HG03139 (cell line): ENCODE results near the gene SNAP47.
"Not testable (repeated sequence)": the region's sequence is repeated elsewhere in the genome, so short reads cannot be mapped to it uniquely, and the experiment has no call there.

Experiments used
- ATAC-seq: cut with Tn5 transposase; IDR thresholded peaks from one replicate; pipeline ENCODE4 v1.9.1; 2021; ENCODE audit not compliant: unreplicated experiment

SNAP47 gene, protein sequence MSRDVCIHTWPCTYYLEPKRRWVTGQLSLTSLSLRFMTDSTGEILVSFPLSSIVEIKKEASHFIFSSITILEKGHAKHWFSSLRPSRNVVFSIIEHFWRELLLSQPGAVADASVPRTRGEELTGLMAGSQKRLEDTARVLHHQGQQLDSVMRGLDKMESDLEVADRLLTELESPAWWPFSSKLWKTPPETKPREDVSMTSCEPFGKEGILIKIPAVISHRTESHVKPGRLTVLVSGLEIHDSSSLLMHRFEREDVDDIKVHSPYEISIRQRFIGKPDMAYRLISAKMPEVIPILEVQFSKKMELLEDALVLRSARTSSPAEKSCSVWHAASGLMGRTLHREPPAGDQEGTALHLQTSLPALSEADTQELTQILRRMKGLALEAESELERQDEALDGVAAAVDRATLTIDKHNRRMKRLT

DNA sequence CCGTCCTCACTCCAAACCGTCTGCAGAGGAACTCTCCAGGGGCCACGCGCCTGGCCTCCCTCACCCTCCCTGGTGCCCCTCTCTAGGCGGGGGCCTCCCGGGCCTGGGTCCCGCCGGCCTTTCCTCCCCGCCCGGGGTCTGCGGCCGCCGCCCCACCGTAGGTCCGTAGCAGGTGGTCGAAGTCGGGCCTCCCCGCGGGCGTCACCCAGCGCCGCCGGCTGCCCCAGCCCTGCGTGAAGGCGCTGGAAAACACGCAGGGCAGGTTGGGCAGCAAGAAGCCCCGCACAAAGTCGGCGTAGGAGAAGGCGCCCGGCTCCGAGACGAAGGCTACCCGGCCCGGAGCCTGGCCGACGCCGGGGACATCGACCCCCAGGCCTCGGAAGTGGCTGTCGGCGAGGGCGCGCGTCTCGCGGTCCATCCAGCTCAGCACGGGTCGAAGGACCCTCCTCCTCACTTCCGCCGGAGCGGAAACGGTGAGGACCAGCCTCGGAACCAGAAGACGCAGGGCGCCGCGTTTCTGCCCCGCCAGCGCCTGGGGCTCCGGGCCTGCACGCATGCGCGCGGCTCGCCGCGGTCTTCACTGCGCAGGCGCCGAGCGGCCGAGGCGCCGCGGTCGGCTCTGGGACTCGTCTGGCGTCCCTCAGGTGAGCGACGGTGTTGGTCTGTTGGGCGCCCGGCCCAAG is at the start of gene SNAP47, which contains the start of gene JMJD4:
SNAP47 (plus strand) TSS at position 580 of the 683 bp plus-strand sequence. CDS start 12,302 bp downstream, outside the sequence.
JMJD4 (minus strand) TSS at position 447 of the 683 bp plus-strand sequence; CDS start at position 418, 29 bp downstream.
- peak; percentile 94 for ATAC-seq

DNA sequence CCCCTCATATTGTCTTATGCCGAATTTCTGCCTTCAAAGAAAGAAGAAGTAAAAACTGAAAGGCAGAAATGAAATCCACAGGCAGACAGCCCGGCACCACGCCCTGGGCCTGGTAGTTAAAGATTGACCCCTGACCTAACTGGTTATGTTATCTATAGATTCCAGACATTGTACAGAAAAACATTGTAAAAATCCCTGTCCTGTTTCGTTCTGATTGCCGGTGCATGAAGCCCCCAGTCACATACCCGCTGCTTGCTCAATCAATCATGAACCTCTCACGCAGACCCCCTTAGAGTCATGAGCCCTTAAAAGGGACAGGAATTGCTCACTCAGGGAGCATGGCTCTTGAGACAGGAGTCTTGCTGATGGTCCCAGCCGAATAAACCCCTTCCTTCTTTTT is 49.4 kb upstream of the SNAP47 start:
- ATAC-seq = no peak

DNA sequence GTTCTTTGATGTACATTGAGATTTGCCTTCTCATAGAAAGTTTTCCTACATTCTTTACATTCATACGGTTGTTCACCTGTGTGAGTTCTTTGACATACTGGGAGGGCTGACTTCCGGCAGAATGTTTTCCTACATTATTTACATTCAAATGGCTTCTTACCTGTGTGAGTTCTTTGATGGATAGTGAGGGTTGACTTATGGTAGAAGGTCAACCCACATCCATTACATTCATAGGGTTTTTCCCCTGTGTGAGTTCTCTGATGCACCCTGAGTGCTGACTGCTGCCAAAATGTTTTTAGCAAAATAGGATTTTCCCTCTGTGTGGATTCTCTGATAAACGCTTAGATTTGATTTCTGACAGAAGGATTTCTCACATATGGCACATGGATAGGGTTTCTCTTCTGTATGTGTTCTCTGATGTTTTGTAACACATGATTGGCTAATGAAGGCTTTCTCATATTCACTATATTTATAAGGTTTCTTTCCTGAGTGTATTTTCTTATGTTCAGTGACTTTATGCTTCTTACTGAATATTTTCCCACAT is 37.8 kb upstream of the SNAP47 start:
- no peak for ATAC-seq

DNA sequence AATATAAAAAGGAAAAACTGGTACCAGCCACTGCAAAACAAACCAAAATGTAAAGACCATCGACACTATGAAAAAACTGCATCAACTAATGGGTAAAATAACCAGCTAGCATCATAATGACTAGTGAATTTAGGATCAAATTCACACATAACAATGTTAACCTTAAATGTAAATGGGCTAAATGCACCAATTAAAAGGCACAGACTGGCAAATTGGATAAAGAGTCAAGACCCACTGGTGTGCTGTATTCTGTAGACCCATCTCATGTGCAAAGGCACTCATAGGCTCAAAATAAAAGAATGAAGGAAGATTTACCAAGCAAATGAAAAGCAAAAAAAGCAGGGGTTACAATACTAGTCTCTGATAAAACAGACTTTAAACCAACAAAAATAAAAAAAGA is 33.6 kb upstream of the SNAP47 start:
- ATAC-seq = not testable (repeated sequence)

DNA sequence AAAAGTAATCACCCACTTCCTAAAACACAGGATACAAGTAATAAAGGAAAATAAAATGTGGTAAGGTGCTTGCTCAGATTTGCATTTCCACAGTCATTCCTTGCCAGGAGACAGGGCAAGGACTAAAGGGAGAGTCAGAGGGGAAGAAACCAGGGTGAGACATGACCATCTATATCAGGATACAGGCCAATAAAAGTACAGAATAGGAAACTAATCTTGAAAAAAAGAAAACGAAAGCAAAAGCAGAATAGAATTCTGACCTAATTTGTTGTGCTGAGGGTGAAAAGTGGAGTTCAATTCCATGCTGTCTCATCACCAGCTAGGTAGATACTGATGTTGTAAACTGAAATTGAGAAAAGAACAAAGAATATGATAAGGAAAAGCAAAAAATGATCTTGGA is 27.4 kb upstream of the SNAP47 start:
- ATAC-seq = no peak

DNA sequence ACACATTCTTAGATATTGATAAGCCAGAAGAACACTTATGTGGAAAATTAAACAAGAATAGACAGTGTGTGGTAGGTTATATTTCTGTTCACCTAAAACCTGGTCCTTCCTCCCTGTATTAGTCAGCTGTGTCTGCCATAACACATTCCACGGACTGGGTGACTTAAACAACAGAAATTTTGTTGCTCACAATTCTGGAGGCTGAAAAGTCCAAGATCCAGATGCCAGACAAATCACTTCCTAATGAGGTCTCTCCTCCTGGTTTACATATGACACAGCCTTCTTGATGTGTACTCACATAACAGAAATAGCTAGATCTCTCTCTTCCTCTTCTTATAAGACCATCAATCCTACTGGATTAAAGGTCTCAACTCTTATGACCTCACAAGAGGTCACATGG is 25.8 kb upstream of the SNAP47 start:
- ATAC-seq = no peak

DNA sequence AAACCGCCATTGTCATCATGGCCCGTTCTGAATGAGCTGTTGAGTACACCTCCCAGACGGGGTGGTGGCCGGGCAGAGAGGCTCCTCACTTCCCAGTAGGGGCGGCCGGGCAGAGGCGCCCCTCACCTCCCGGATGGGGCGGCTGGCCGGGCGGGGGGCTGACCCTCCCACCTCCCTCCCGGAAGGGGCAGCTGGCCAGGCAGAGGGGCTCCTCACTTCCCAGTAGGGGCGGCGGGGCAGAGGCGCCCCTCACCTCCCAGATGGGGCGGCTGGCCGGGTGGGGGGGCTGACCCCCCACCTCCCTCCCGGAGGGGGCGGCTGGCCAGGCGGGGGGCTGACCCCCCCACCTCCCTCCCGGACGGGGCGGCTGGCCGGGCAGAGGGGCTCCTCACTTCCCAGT is 24.8 kb upstream of the SNAP47 start:
- not testable (repeated sequence) for ATAC-seq

DNA sequence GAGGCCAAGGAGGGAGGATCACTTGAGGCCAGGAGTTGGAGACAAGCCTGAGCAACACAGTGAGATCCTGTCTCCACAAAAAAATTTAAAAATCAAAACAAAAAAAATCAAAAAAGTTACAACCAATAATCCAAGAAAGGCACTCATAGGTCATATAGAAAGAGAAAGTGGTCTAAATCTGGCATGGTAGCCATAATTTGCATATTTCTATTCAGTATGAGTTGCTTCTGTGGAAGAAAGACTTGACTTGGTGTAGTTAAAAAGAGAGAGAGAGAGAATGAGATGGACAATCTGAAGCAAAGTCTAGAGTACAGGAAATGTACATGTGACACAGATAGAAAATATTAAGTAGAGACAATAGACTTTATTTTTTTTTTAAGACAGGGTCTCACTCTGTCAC is 22.6 kb upstream of the SNAP47 start:
- peak; percentile 63 for ATAC-seq

DNA sequence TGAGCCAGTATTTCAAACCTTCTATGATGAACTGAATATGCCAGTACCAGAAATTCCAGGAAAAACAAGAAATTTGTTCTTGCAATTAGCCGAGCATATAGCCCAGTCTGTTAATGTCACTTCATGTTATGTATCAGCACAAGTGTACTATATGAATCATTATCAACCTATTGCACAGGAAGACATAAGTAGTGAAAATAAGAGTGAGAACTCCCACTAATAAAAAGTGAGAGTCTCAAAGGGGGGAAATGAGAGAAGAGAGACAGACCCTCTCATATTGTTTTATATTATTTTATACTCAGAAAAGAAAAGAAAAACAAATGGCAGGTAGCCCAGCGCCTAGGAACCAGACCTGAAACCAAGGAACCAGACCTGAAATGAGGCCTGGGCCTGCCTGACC is 16.3 kb upstream of the SNAP47 start:
- no peak for ATAC-seq

DNA sequence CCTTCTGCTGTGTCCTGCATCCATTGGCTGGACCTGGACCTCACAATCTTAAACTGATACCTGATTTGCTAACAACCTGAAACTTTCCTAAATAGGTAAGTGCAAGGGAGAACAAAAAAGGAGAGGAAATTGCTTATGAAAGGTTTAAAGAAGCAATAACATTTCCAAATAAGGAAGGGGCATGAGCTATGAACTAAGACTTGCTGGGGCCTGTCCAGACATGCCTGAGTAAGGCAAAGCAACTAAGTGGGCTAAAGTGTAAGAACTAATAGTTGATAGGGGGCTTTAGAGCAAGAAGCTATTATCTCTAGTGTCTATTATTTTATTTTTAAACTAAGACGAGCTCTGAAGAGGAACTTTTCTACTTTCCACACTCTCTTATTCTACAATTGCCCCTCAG is 11.8 kb upstream of the SNAP47 start:
- no peak for ATAC-seq

DNA sequence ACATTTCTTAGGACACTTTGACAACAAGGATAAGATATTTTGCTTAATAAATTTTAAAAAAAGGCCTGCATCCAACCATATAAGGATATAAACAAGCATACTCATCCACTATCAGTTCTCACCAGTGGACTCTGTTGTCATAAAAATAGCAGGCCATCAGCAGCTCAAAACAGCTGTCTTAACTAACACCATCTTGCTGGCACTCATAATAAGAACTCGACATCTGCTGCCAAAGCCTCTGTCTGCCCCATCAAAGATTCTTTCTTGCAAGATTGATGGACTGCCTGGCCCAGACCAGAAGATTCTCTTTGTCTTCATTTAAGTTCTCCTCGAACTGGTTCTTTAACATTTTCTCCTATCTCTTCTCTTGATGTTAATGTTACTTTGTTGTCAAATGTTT is 10.2 kb upstream of the SNAP47 start:
- no peak for ATAC-seq

DNA sequence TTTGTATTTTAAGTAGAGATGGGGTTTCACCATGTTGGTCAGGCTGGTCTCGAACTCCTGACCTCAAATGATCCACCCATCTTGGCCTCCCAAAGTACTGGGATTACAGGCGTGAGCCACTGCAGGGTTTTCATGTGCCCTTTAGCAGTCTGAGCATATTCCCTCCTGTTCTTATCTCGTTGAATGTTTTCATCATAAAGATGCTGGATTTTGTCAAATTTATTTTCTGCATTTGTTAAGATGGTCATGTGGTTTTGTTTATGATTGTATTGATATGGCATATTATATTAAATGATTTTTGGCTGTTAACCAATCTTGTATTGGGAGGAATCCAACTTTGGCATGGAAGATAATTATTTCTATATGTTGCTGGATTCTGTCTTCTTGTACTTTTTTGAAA is 8.9 kb upstream of the SNAP47 start:
- ATAC-seq = no peak

DNA sequence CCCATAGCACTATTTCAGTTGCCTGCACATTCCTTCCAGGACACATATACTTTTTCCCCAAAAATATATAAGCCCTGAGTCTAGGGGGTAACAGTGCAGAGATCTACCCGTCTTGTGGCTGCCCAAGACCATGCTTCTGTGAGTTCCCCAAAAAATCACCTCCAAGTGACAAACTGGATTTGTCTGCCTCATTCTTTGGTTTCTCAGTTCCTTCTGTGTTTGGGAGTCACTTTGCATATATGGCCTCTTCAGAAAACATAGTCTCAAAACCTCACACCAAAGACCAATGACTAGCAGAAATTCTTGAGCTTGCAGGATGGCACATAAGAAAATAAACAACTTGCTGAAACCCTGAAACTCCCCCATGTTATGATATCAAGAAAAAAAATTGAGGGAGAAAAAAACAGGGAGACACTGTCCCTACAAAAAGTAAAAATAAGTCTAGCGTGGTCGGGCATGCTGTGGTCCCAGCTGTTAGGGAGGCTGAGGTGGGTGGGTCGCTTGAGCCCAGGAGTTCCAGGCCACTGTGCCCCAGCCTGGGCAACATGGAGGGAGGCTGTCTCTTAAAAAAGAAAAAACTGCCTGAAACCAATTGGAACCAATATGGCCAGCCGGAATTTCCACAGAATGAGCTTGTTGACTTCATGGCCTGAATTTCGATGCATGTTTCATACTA is 8.2 kb upstream of the SNAP47 start:
- no peak for ATAC-seq

DNA sequence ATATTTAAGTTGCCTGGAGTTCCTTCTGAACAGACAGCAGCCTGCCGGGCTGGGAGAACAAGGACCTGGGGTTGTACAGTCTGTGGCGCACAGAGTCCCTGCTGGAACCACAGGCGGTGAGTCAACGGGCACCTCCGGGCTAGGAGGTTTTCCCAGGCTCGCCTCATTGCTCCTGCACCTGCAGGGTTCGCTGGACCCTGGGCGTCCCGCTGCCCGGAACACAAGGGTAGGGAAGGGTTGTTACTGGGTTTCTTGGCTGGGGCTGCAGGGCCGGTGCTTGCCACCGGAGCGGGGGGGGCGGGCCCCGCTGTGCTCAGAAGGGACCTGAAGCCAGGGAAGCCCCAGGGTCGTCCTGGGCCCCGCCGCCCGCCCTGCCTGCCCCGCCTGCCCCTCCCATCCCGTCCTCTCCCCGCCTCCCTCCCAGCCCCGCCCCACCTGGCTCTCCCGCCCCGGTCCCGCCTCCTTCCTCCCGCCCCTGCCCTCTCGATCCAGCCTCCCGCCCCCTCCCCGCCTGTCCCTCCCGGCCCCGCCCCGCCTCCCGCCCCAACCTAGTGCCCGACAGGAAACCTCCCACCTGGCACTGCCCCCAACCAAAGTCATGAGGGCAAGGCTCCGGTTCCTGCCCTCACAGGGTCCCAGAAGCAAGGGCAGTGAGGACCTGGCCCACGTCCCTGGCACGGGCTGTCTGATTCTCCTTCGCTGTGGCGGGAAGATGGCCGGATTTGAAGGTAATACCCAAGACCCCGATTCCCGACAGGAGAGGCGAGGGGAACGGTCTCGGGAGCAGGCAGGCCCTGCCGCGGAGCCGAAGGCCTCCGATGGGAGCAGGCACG is 7.0 kb upstream of the SNAP47 start:
- ATAC-seq = peak; percentile 38

DNA sequence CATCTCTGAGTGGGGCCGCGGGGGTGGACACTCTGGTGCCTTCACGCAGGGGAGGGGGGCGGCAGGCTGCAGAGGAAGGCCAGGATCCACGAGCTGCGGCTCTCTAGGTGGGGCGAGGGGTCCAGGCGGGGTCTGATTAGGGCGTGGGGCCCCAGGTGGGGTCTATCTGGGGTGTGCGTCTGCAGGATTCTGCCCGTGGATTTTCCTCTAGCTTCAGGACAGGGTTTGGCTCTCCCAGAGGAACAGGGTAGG is 6.4 kb upstream of the SNAP47 start:
- ATAC-seq = peak; percentile 2

DNA sequence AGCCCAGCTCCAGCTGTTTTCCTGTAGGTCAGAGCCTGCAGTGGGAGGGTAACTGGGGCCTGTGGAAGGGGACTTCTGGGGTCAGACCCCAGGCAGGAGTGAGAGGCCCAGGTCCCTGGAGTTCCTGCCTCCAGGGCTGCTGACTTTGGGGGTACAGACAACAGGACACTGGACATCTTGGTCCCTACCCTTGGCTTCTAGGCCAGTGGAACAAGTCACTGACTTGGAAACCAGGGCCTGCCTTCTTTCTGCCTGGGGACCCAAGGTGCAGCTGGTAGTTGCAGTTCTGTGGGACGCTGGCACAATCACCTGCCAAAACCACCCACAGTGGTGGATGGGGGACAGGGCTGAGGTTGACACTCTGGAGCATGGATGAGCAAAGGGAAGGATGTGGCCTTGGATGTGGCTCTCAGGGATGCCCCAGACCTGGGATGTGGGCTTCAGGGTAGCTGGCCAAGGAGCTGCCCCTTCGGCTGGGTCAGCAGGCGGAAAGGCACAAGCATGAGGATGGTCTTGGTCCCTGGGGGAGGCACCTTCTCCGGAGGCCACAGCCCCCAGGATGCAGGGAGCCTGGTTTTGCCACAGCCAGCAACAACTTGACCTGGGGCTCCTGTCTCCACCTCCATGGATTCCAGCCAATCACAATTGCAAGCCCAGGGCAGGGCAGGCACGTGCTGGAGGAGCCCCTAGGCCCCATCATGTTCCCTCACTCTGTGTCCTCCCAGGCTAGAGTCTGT is 5.9 kb upstream of the SNAP47 start:
- no peak for ATAC-seq

DNA sequence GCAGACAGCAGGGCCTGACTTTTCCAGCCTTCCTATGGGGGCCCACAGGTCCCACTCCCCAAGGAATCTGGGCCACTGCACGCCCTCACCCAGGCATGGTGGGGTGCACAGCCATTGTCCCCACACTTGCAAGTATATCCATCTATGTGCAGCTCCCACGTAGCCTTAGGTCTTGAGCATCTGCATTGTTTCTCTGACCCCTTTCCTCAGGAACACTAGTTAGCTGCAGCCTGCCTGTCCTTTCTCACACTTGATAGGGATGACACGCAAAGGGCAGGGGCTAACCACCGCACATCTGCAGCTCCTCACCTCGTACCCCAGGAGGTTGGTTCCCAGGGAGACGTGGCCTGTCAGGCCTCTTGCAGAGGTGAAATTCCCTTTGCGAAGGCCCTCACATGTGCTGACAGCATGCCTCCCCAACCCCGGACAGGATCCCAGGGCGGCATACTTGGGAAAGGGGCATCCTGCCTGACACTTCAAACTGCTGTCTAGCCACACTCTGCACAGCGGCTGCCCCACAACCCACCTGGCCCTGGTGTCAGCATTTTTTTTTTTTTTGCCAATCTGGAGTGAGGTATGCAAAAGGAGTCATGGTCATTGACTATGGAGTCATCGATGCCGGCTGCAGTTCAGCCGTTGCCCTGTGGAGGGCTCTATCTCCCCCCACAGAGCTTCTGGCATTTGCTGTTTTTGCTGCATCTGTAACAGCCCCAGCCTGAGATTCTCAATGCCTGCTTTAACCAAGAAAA is 5.2 kb upstream of the SNAP47 start:
- no peak for ATAC-seq

DNA sequence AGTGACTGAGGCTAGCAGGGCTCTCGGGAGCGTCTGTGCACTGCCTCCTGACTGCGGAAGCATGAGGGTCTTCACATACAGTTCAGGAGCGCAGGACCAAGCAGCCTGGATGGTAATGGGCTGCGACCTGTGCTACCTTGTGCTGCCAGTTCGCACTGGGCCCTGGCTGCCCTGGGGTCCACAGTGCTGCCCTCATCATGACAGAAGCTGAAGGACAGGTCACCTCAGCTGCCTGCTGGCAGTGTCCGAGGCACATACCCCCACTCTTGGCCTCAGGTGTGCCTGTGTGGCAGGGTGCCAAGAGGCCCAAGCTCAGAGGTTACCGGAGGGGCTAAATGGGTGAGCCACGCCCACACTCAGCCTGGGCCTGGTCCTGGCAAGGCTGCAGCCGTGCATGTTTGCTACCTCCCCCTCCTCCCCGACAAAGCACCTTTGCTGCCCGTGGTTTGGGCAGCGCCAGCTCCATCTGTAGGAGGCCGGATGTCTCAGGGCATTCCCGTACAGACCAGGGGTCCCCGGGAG is 4.5 kb upstream of the SNAP47 start:
- no peak for ATAC-seq

DNA sequence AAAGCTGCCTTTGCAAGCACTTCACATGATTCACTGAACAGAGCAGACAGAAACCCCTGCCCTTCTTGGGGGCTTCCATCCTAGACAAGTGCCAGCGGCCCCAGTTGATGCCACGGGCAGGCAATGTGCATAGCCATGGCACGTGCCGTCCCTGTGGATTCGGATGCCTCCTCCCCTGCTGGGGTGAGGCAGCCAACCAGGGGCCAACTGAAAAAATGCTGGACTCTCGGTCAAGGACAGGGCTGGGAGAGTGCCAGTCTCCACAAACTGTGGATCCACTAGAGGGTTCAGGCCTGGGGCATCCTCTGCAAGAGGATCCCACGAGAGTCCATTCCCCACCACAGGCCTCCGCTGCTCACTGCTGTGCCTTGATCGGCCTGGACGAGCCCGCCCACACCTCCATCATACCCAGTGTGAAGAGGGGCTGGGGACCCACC is 4.0 kb upstream of the SNAP47 start:
- no peak for ATAC-seq
